Astrocyte of the spinal cord (primary cell): Measurements from ENCODE around the gene GLYATL3.

Source experiments
- DNase-seq: peaks from one replicate; pipeline ENCODE4 v3.0.0; 2011; ENCODE audit warnings: low read depth, low spot score
- H3K4me3 ChIP-seq: 2 replicates; pipeline ENCODE4 v1.5.1; 2011; ENCODE audit warnings: low read depth, mild to moderate bottlenecking, low read length, moderate library complexity
- CTCF ChIP-seq: IDR thresholded peaks from 2 replicates; pipeline ENCODE4 v1.5.1; 2012; ENCODE audit warnings: low read depth, mild to moderate bottlenecking, low read length, inconsistent platforms
- in situ Hi-C: cut with HindIII; loops from 2 replicates; pipeline ENCODE4 v1.10.0; 2017; ENCODE audit warnings: low sequenced_read_pairs

Gene GLYATL3

GRCh38 chr6:49541936-49542335, 42.2 kb downstream of the GLYATL3 start:
- in situ Hi-C loops: no loop called here
- no peak for DNase-seq
- no peak overlapping the region for H3K4me3 ChIP-seq
- no peak for TF ChIP-seq CTCF

- in situ Hi-C loops: no loop called here
- no peak overlapping the region for H3K4me3 ChIP-seq
- DNase-seq: no peak
- no peak for TF ChIP-seq CTCF
Measured at GRCh38 chr6:49543087-49543858, 43.5 kb downstream of the GLYATL3 start.

- H3K4me3 ChIP-seq: no peak overlapping the region
- in situ Hi-C loops: no loop called here
- DNase-seq: no peak
- no peak for TF ChIP-seq CTCF
Measured at GRCh38 chr6:49546331-49546730, 46.6 kb downstream of the GLYATL3 start.

- in situ Hi-C loops: no loop called here
- no peak for DNase-seq
- TF ChIP-seq CTCF: no peak
- H3K4me3 ChIP-seq: no peak overlapping the region
Measured at GRCh38 chr6:49548613-49549304, 49.0 kb downstream of the GLYATL3 start.

- in situ Hi-C loops: no loop called here
- no peak for DNase-seq
- H3K4me3 ChIP-seq: peak overlapping the region; percentile 51
- no peak for TF ChIP-seq CTCF
Measured at GRCh38 chr6:49549691-49550491, 50.2 kb downstream of the GLYATL3 start.

GRCh38 chr6:49550492-49551077, 50.9 kb downstream of the GLYATL3 start, which contains the start of gene C6orf141:
C6orf141 (plus strand) TSS chr6:49550668; CDS start chr6:49550793, 125 bp downstream.
- DNase-seq: no peak
- in situ Hi-C loops: no loop called here
- no peak for TF ChIP-seq CTCF
- H3K4me3 ChIP-seq: peak within 1 kb of the TSS; percentile 51
